IMR-90 (cell line): ENCODE results near the gene UAP1. TPM values are rescaled to one million over a fixed set of nuclear protein-coding genes. Genes with fewer than 3 reads are reported as not detected.

ENCODE experiments used
- ATAC-seq: fragments of 200-7000 bp; cut with Tn5 transposase; 2 replicates; pipeline ENCODE4 v1.9.1; 2020; ENCODE audit warnings: low read depth, mild to moderate bottlenecking, moderate library complexity
- BruUV-seq: library from RNA; stranded (reverse); fragments of 400-500 nt; replicated peaks from 2 replicates; lab custom pipeline; 2021; lab: Mats Ljungman, UMichigan
- CTCF ChIA-PET: fragments of 300-600 bp; formaldehyde crosslinking; extraction: SDS; loops from one replicate; lab custom pipeline; 2021; ENCODE audit warnings: antibody characterized with exemption; lab: Yijun Ruan, JAX
- POLR2A ChIA-PET: fragments of 300-600 bp; sonication (Branson Sonifier 250); formaldehyde crosslinking; loops from one replicate; lab custom pipeline; 2022; ENCODE audit warnings: antibody characterized with exemption; ENCODE audit not compliant: unreplicated experiment; lab: Charles Lee
- DNase-seq: peaks from one replicate; pipeline ENCODE4 v3.0.0; 2013
- H2AFZ ChIP-seq: replicated peaks from 2 replicates; pipeline ENCODE3; 2013; ENCODE audit warnings: low read length, mild to moderate bottlenecking; ENCODE audit not compliant: poor library complexity
- H2AK5ac ChIP-seq: 2 replicates; pipeline ENCODE4 v1.6.1; 2013; ENCODE audit warnings: low read depth, low read length, inconsistent platforms
- H2AK9ac ChIP-seq: replicated peaks from 2 replicates; pipeline ENCODE3; 2013; ENCODE audit warnings: mild to moderate bottlenecking, low read depth, low read length, moderate library complexity; ENCODE audit not compliant: poor library complexity
- H2BK120ac ChIP-seq: 2 replicates; pipeline ENCODE4 v1.6.1; 2013; ENCODE audit warnings: low read depth, low read length, inconsistent platforms
- H2BK15ac ChIP-seq: 3 replicates; pipeline ENCODE4 v1.6.1; 2013; ENCODE audit warnings: low read depth, low read length, inconsistent platforms
- H2BK20ac ChIP-seq: 2 replicates; pipeline ENCODE4 v1.6.1; 2013; ENCODE audit warnings: low read depth, mild to moderate bottlenecking, inconsistent platforms, low read length, moderate library complexity
- H2BK5ac ChIP-seq: 2 replicates; pipeline ENCODE4 v1.6.1; 2013; ENCODE audit warnings: mild to moderate bottlenecking, low read depth, low read length, inconsistent platforms; ENCODE audit not compliant: poor library complexity, severe bottlenecking
- H3K14ac ChIP-seq: replicated peaks from 2 replicates; pipeline ENCODE4 v1.6.1; 2013; ENCODE audit warnings: low read depth, low read length, inconsistent platforms
- H3K18ac ChIP-seq: 2 replicates; pipeline ENCODE4 v1.6.1; 2013; ENCODE audit warnings: low read depth, low read length, control low read depth
- H3K23ac ChIP-seq: 2 replicates; pipeline ENCODE4 v1.6.1; 2013; ENCODE audit warnings: low read depth, low read length, inconsistent platforms
- H3K27ac ChIP-seq: 2 replicates; pipeline ENCODE4 v1.5.1; 2013; ENCODE audit warnings: mild to moderate bottlenecking, control low read depth, low read length; ENCODE audit not compliant: insufficient read depth
- H3K27me3 ChIP-seq: 2 replicates; pipeline ENCODE4 v1.6.1; 2013; ENCODE audit warnings: low read length; ENCODE audit not compliant: control insufficient read depth, insufficient read depth
- H3K36me3 ChIP-seq: 2 replicates; pipeline ENCODE4 v1.6.1; 2013; ENCODE audit warnings: low read length, mixed read lengths; ENCODE audit not compliant: control insufficient read depth, insufficient read depth
- H3K4ac ChIP-seq: 2 replicates; pipeline ENCODE4 v1.6.1; 2013; ENCODE audit warnings: low read depth, low read length, inconsistent platforms
- H3K4me1 ChIP-seq: 2 replicates; pipeline ENCODE4 v1.6.1; 2013; ENCODE audit warnings: low read length, mixed read lengths; ENCODE audit not compliant: control insufficient read depth, insufficient read depth
- H3K4me2 ChIP-seq: 2 replicates; pipeline ENCODE4 v1.6.1; 2013; ENCODE audit warnings: low read depth, mild to moderate bottlenecking, control low read depth, low read length, moderate library complexity
- H3K4me3 ChIP-seq: 2 replicates; pipeline ENCODE4 v1.5.1; 2013; ENCODE audit warnings: low read depth, mild to moderate bottlenecking, control low read depth, low read length, moderate library complexity; ENCODE audit not compliant: insufficient read depth
- H3K56ac ChIP-seq: 2 replicates; pipeline ENCODE4 v1.6.1; 2013; ENCODE audit warnings: low read length, inconsistent platforms; ENCODE audit not compliant: insufficient read depth; ENCODE audit errors: extremely low read depth
- H3K79me1 ChIP-seq, 2 experiments: 2 replicates each; pipeline ENCODE4 v1.6.1; 2013; ENCODE audit warnings: low read length in 2 of 2, inconsistent platforms in 1 of 2, low read depth in 1 of 2
- H3K9ac ChIP-seq: 2 replicates; pipeline ENCODE4 v1.6.1; 2013; ENCODE audit warnings: low read depth, low read length, control low read depth
- H3K9me1 ChIP-seq: 2 replicates; pipeline ENCODE4 v1.6.1; 2013; ENCODE audit warnings: low read length, inconsistent platforms; ENCODE audit not compliant: insufficient read depth
- H3K9me3 ChIP-seq: 2 replicates; pipeline ENCODE4 v1.6.1; 2013; ENCODE audit warnings: low read length; ENCODE audit not compliant: control insufficient read depth, insufficient read depth
- H4K20me1 ChIP-seq: 2 replicates; pipeline ENCODE4 v1.6.1; 2013; ENCODE audit warnings: low read length, inconsistent platforms; ENCODE audit not compliant: insufficient read depth
- H4K5ac ChIP-seq: 2 replicates; pipeline ENCODE4 v1.6.1; 2013; ENCODE audit warnings: mild to moderate bottlenecking, low read depth, low read length, control low read depth
- H4K8ac ChIP-seq, 2 experiments: 2 replicates each; pipeline ENCODE4 v1.6.1; 2013; ENCODE audit warnings: low read depth in 2 of 2, low read length in 2 of 2, control low read depth in 1 of 2, inconsistent platforms in 1 of 2
- H4K91ac ChIP-seq: 2 replicates; pipeline ENCODE4 v1.6.1; 2013; ENCODE audit warnings: low read depth, low read length, inconsistent platforms; ENCODE audit not compliant: insufficient read depth
- BHLHE40 ChIP-seq: fragments of 150-350 bp; IDR thresholded peaks from 2 replicates; pipeline ENCODE4 v1.6.1; 2016; ENCODE audit warnings: mild to moderate bottlenecking, low read depth, low read length
- CEBPB ChIP-seq: IDR thresholded peaks from 2 replicates; pipeline ENCODE4 v1.6.1; 2012; ENCODE audit warnings: low read depth, low read length, improper control_type of control experiment
- CHD1 ChIP-seq: IDR thresholded peaks from 2 replicates; pipeline ENCODE4 v1.6.1; 2012; ENCODE audit warnings: low read depth, low read length, improper control_type of control experiment
- CTCF ChIP-seq: conservative IDR thresholded peaks from 2 replicates; pipeline ENCODE4 v1.5.1; 2012; ENCODE audit warnings: mild to moderate bottlenecking, low read depth, low read length, improper control_type of control experiment
- FOS ChIP-seq: fragments of 150-350 bp; IDR thresholded peaks from 2 replicates; pipeline ENCODE4 v1.6.1; 2016; ENCODE audit warnings: low read depth, low read length
- MAFK ChIP-seq: IDR thresholded peaks from 2 replicates; pipeline ENCODE4 v1.6.1; 2012; ENCODE audit warnings: low read depth, low read length, improper control_type of control experiment
- MAZ ChIP-seq: IDR thresholded peaks from 2 replicates; pipeline ENCODE4 v1.6.1; 2012; ENCODE audit warnings: low read depth, mild to moderate bottlenecking, low read length, improper control_type of control experiment, moderate library complexity, borderline replicate concordance
- MXI1 ChIP-seq: IDR thresholded peaks from 2 replicates; pipeline ENCODE4 v1.6.1; 2012; ENCODE audit warnings: low read depth, mild to moderate bottlenecking, low read length, moderate library complexity, borderline replicate concordance
- NFE2L2 ChIP-seq: fragments of 150-350 bp; IDR thresholded peaks from 2 replicates; pipeline ENCODE4 v1.6.1; 2016; ENCODE audit warnings: low read depth, mild to moderate bottlenecking, low read length
- POLR2A ChIP-seq: IDR thresholded peaks from 2 replicates; pipeline ENCODE4 v1.6.1; 2012; ENCODE audit warnings: mild to moderate bottlenecking, low read depth, low read length
- RCOR1 ChIP-seq: IDR thresholded peaks from 2 replicates; pipeline ENCODE4 v1.6.1; 2012; ENCODE audit warnings: mild to moderate bottlenecking, low read length, improper control_type of control experiment; ENCODE audit not compliant: insufficient replicate concordance
- SMC3 ChIP-seq: fragments of 150-350 bp; IDR thresholded peaks from 2 replicates; pipeline ENCODE4 v1.6.1; 2016; ENCODE audit warnings: low read depth, mild to moderate bottlenecking, antibody characterized with exemption, low read length, moderate library complexity
- USF2 ChIP-seq: fragments of 150-350 bp; IDR thresholded peaks from 2 replicates; pipeline ENCODE4 v1.6.1; 2017; ENCODE audit warnings: mild to moderate bottlenecking, antibody characterized with exemption, low read length, low read depth
- WGBS, 2 experiments: methylation state at CpG; one replicate each; pipeline versions ENCODE4 v1.1.5 to v1.1.7; 2013; ENCODE audit warnings: missing lambda C conversion rate in 2 of 2; ENCODE audit not compliant: insufficient read length in 1 of 2; ENCODE audit errors: extremely low coverage in 2 of 2; 5-methylcytosine and 5-hydroxymethylcytosine counted together
- dilution Hi-C: fragments of 300-500 bp; cut with HindIII; formaldehyde crosslinking; loops from one replicate; pipeline ENCODE4 v1.14.3; 2018; ENCODE audit warnings: low sequenced_read_pairs; ENCODE audit not compliant: unreplicated experiment
- in situ Hi-C: fragments of 300-500 bp; cut with MboI; formaldehyde crosslinking; loops from 3 replicates; pipeline ENCODE4 v1.14.3; 2019; ENCODE audit warnings: low sequenced_read_pairs, inconsistent platforms, mixed read lengths
- intact Hi-C: fragments of 100-400 bp; cut with micrococcal nuclease; formaldehyde crosslinking; loops from 2 replicates; pipeline ENCODE4 v1.10.0; 2022
- polyA plus RNA-seq, 3 experiments: library from polyadenylated mRNA; depleted of rRNA; stranded (reverse); fragments of >200 nt; gene quantifications; 2 replicates each; pipeline ENCODE4 v1.2.3, GENCODE V29; 2012; ENCODE audit warnings: low replicate concordance in 1 of 3
- total RNA-seq: library from RNA; depleted of rRNA; stranded (reverse); fragments of >200 nt; gene quantifications from 2 replicates; pipeline ENCODE4 v1.2.3, GENCODE V29; 2012

UAP1 gene
- total and polyA plus RNA-seq, 2 of the 4 experiments (the other 2 are of a cell fraction): 93.4 to 196 TPM

- dilution Hi-C loops: no loop called here
- Histone ChIP-seq H4K20me1 (peaks cover 5% of the 10 kb centered on the region; the same call in 1 of the 2 replicates), H2BK15ac (0 out of 3 replicates have a peak overlapping the region, but pooled peaks have one; percentile 36), H4K91ac (peak overlapping the region; percentile 19; the same call in 1 of the 2 replicates), H2AFZ (no peak overlapping the region), H2BK120ac (peak overlapping the region; percentile 28; the same call in 1 of the 2 replicates), H3K4me2 (peak overlapping the region; percentile 37; the same call in 1 of the 2 replicates), H3K4ac (peak overlapping the region; percentile 24; the same call in 1 of the 2 replicates), H3K18ac (peak overlapping the region; percentile 46; the same call in 1 of the 2 replicates), H3K23ac (peak overlapping the region; percentile 49; the same call in 1 of the 2 replicates), H3K9me1 (peaks cover 14% of the 10 kb centered on the region), H4K5ac (no peak overlapping the region; the same call in 1 of the 2 replicates), H4K8ac (no peak overlapping the region; a peak in 1 of 4 replicates), H3K9ac (no peak overlapping the region; the same call in 1 of the 2 replicates), H3K9me3 (no peaks in the 10 kb centered on the region), H2AK5ac (no peak overlapping the region), H3K4me1 (peaks cover 15% of the 10 kb centered on the region), H3K27me3 (no peaks in the 10 kb centered on the region), H3K27ac (no peak overlapping the region), H3K79me1 (peaks cover 0 to 28% of the 10 kb centered on the region in 2 experiments; a peak in 2 of 4 replicates), H2BK20ac (peak overlapping the region; percentile 29; the same call in 1 of the 2 replicates), H3K56ac (no peak overlapping the region), H2BK5ac (peak overlapping the region; percentile 90), H3K14ac (no peak overlapping the region; the same call in 1 of the 2 replicates), H2AK9ac (no peak overlapping the region), H3K4me3 (no peak overlapping the region), H3K36me3 (no peaks in the 10 kb centered on the region)
- in situ Hi-C loops: no loop called here
- DNase-seq (no peak), ATAC-seq (no peak)
- TF ChIP-seq CEBPB (no peak), CTCF (no peak), NFE2L2 (no peak), USF2 (no peak), RCOR1 (no peak), BHLHE40 (no peak), MAFK (no peak), SMC3 (no peak), POLR2A (no peak), FOS (no peak), CHD1 (no peak), MAZ (no peak), MXI1 (no peak)
- CTCF ChIA-PET: interaction anchor here (0.6 to 0.9 kb wide), 2 partner anchors 9 to 54 kb away, joined by 3 to 4 read pairs; no protein-coding TSS in a partner anchor
- POLR2A ChIA-PET: no interaction called here
- BruUV-seq: no TSS peak
- WGBS, 2 experiments: 100% methylated on average over 1 of the region's 3 CpGs; no CpG with 5 or more reads in 1 of the 2 experiments
- intact Hi-C loops: no loop called here
These were observed 67.6 kb downstream of the UAP1 start for GRCh38 chr1:162629077-162629627.
